ENCODE results near the gene TUBG1. TPM values are rescaled to one million over a fixed set of nuclear protein-coding genes. Genes with fewer than 3 reads are reported as not detected.
A peak's percentile ranks its signal among the peaks of the same experiment; 100 is the strongest.

TUBG1 gene
- total RNA-seq, 2 experiments from 2014 or later: 113 to 114 TPM

GRCh38 chr17:42564815-42565522, 44.5 kb upstream of the TUBG1 start:
- peaks cover 62% of the 10 kb centered on the region for H3K36me3 ChIP-seq (ENCODE audit: insufficient read depth, low read length)
- ChIA-PET CTCF (ENCODE audit: unreplicated experiment) (no interaction called here), POLR2A (interaction anchor here (0.6 to 1.4 kb wide), 2 partner anchors 11 to 190 kb away, joined by 4 to 5 read pairs; no protein-coding TSS in a partner anchor)
- H3K4me1 ChIP-seq (ENCODE audit: insufficient read depth, low read length, poor library complexity, severe bottlenecking): peaks cover 36% of the 10 kb centered on the region
- H3K4me3 ChIP-seq (ENCODE audit: low read depth, low read length, poor library complexity, severe bottlenecking): no peak overlapping the region
- no peak overlapping the region for H2AFZ ChIP-seq (ENCODE audit: low read length)
- H3K4me2 ChIP-seq (ENCODE audit: low read length): no peak overlapping the region
- H3K9me3 ChIP-seq (ENCODE audit: low read length): no peaks in the 10 kb centered on the region
- intact Hi-C loops (cut with micrococcal nuclease; ENCODE audit: unreplicated experiment): no loop called here
- no peak for TF ChIP-seq EZH2phosphoT487 (IDR thresholded peaks at IDR 0.05; ENCODE audit: borderline replicate concordance, low read depth, low read length)
- TF ChIP-seq CTCF (conservative IDR thresholded peaks at IDR 0.05; ENCODE audit: low read length): no peak
- no peak overlapping the region for H3K27ac ChIP-seq (ENCODE audit: low read depth, low read length, poor library complexity, severe bottlenecking)
- no peaks in the 10 kb centered on the region for H4K20me1 ChIP-seq (ENCODE audit: insufficient read depth, low read length)
- H3K9me2 ChIP-seq (ENCODE audit: insufficient read depth, low read length): no peaks in the 10 kb centered on the region
- no peak for DNase-seq (ENCODE audit: low spot score)
- peaks cover 40% of the 10 kb centered on the region for H3K79me2 ChIP-seq (ENCODE audit: insufficient read depth, low read depth, low read length)
- BruUV-seq (replicated peaks): no TSS peak

- H3K27ac ChIP-seq (ENCODE audit: low read depth, low read length, poor library complexity, severe bottlenecking): peak overlapping the region; percentile 69
- H3K4me3 ChIP-seq (ENCODE audit: low read depth, low read length, poor library complexity, severe bottlenecking): no peak overlapping the region
- H4K20me1 ChIP-seq (ENCODE audit: insufficient read depth, low read length): no peaks in the 10 kb centered on the region
- no peak for DNase-seq (ENCODE audit: low spot score)
- peak overlapping the region; percentile 90; the same call in 1 of the 2 replicates for H3K4me2 ChIP-seq (ENCODE audit: low read length)
- peaks cover 69% of the 10 kb centered on the region for H3K36me3 ChIP-seq (ENCODE audit: insufficient read depth, low read length)
- ChIA-PET POLR2A (no interaction called here), CTCF (ENCODE audit: unreplicated experiment) (no interaction called here)
- no TSS peak for BruUV-seq (replicated peaks)
- H3K4me1 ChIP-seq (ENCODE audit: insufficient read depth, low read length, poor library complexity, severe bottlenecking): peaks cover 36% of the 10 kb centered on the region
- H3K79me2 ChIP-seq (ENCODE audit: insufficient read depth, low read depth, low read length): peaks cover 40% of the 10 kb centered on the region
- intact Hi-C loops (cut with micrococcal nuclease; ENCODE audit: unreplicated experiment): no loop called here
- TF ChIP-seq EZH2phosphoT487 (IDR thresholded peaks at IDR 0.05; ENCODE audit: borderline replicate concordance, low read depth, low read length): no peak
- no peak for TF ChIP-seq CTCF (conservative IDR thresholded peaks at IDR 0.05; ENCODE audit: low read length)
- H3K9me2 ChIP-seq (ENCODE audit: insufficient read depth, low read length): no peaks in the 10 kb centered on the region
- no peak overlapping the region for H2AFZ ChIP-seq (ENCODE audit: low read length)
- no peaks in the 10 kb centered on the region for H3K9me3 ChIP-seq (ENCODE audit: low read length)
These were observed 43.8 kb upstream of the TUBG1 start for GRCh38 chr17:42565523-42566214.
